Psoas muscle (tissue), 8 donors: ENCODE results near the gene SLC30A3. TPM values are rescaled to one million over a fixed set of nuclear protein-coding genes. Genes with fewer than 3 reads are reported as not detected.
A peak's percentile ranks its signal among the peaks of the same experiment; 100 is the strongest.

Experiments
- ATAC-seq, 4 donors: fragments of 200-7000 bp; cut with Tn5 transposase; one replicate each; pipeline ENCODE4 v1.9.1; 2020; ENCODE audit warnings: moderate library complexity in 3 of 4, mild to moderate bottlenecking in 2 of 4
- DNase-seq, 2 donors: peaks; one replicate each; pipeline ENCODE4 v3.0.0-alpha.2; 2020
- H3K27ac ChIP-seq: fragments of 200-600 bp; one replicate; pipeline ENCODE4 v1.8.0; 2022
- H3K27me3 ChIP-seq, 3 donors: fragments of 200-600 bp in 1 of 3; one replicate each; pipeline versions ENCODE4 v1.6.1 to v1.8.0; 2013 to 2022; ENCODE audit warnings: low read length in 2 of 3, mild to moderate bottlenecking in 2 of 3, moderate library complexity in 1 of 3; ENCODE audit not compliant: insufficient read depth in 3 of 3
- H3K36me3 ChIP-seq, 2 donors: fragments of 200-600 bp in 1 of 2; one replicate each; pipeline versions ENCODE4 v1.6.1 to v1.8.0; 2013 to 2022; ENCODE audit warnings: low read depth in 1 of 2, mild to moderate bottlenecking in 1 of 2, moderate library complexity in 1 of 2; ENCODE audit not compliant: insufficient read depth in 1 of 2
- H3K4me1 ChIP-seq: fragments of 200-600 bp; one replicate; pipeline ENCODE4 v1.8.0; 2022
- H3K4me3 ChIP-seq: fragments of 200-600 bp; one replicate; pipeline ENCODE4 v1.8.0; 2022; ENCODE audit warnings: mild to moderate bottlenecking
- H3K9me3 ChIP-seq: fragments of 200-600 bp; one replicate; pipeline ENCODE4 v1.8.0; 2022
- WGBS, 3 donors: extraction: QIAGEN DNeasy Blood & Tissue Kit; methylation state at CpG; one replicate each; pipeline versions ENCODE4 v1.1.6 to v1.1.7; 2013; 5-methylcytosine and 5-hydroxymethylcytosine counted together
- intact Hi-C, 2 donors: fragments of 100-400 bp; cut with DNase I; formaldehyde crosslinking; loops; one replicate each; pipeline versions ENCODE4 v1.11.0 to v1.14.2; 2022
- polyA plus RNA-seq, 3 donors: library from polyadenylated mRNA; stranded (reverse); fragments of 200-250 nt; gene quantifications; one replicate each; pipeline ENCODE4 v1.2.3, GENCODE V29; 2013
- total RNA-seq, 4 donors: library from RNA; stranded (reverse); fragmentation: NEBNext Ultra II Directional in 2 of 4; extraction: Animal tissue kit (Norgen Biotek cat#: 25700) in 2 of 4; gene quantifications; one replicate each; pipeline versions ENCODE4 v1.2.1 to v1.2.4, GENCODE V29; 2021 to 2023
- TF ChIP-seq, protein P1 (sequence below): fragments of 200-600 bp; IDR thresholded peaks from one replicate; pipeline ENCODE4 v1.8.0; 2022; ENCODE audit warnings: antibody characterized with exemption
- donor health status: healthy with polysubstance abuse.
- donor health status: DM: no; HTN: no; CAD: no; lungs with moderate emphysema.
- donor health status: Bipolar disorder and iron deficiency.
- donor health status: healthy.
- donor health status: DM: yes; HTN: yes; CAD: no.
- donor health status: DM: no; HTN: no; CAD: no.
- donor health status: DM: no; HTN: no; CAD: no.
- donor health status: DM: yes; HTN: yes; CAD: no.

Gene SLC30A3
- total and polyA plus RNA-seq, 7 donors: 0.03 to 0.92 (median 0.13) TPM; not detected in 1

DNA sequence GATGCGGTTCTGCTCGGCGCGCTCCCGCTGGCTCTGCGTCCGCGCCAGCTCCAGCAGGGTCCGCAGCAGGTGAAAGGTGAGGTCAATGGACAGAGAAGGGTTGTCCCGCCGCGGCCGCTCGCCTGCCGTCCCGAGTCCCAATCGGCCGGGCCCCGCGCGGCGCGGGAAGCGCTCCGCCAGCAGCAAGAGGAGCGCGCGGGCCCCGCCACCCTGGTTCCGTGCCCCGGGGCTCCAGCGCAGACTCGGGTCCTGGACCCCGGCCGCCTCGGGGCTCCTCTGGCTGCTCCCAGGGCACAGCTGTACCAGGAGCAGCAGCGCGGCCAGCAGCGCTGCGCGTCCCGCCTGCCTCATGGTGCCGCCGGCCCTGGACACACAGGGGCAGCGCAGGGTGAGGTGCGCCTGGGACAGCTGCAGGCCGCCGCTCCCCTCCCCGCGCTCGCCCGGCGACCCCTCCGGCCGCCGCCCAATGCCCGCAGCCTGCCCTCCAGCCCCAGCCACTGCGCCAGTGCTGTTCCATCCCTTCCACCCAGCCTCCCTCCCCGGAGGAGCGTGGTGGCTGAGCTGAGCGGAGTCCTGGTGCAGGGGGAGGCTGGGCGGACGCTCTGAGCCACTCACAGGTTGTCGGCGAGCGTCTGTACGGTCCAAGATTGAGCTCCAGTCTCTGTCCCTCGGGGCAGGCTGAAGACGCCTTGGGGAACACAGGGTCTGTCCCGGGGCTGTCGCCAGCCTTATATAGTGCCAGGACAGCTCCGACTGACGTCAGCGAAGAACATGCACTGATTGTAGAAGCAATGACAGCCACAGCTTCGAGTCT is 44.9 kb upstream of the SLC30A3 start:
- ATAC-seq: peak; percentile 4 to 9 (median 5)
- 25 to 30% (median 25%) methylated on average over 44 to 75 of the region's 75 CpGs for whole genome bisulfite sequencing, 3 donors
- no peaks in the 10 kb centered on the region for H3K27me3 ChIP-seq
- H3K27ac ChIP-seq: peak overlapping the region; percentile 53
- peaks cover 0 to 69% of the 10 kb centered on the region in 2 donors for H3K36me3 ChIP-seq
- H3K4me1 ChIP-seq: peaks cover 5% of the 10 kb centered on the region
- no peaks in the 10 kb centered on the region for H3K9me3 ChIP-seq
- DNase-seq: peak in 1 of 2 donors; percentile 66
- no peak overlapping the region for H3K4me3 ChIP-seq
- intact Hi-C loops: loop anchor here in 1 of 2 donors (10.0 kb wide), 1 partner anchor 333 kb away; the partner anchor contains the start of gene MAPRE3
- TF ChIP-seq, protein P1, sequence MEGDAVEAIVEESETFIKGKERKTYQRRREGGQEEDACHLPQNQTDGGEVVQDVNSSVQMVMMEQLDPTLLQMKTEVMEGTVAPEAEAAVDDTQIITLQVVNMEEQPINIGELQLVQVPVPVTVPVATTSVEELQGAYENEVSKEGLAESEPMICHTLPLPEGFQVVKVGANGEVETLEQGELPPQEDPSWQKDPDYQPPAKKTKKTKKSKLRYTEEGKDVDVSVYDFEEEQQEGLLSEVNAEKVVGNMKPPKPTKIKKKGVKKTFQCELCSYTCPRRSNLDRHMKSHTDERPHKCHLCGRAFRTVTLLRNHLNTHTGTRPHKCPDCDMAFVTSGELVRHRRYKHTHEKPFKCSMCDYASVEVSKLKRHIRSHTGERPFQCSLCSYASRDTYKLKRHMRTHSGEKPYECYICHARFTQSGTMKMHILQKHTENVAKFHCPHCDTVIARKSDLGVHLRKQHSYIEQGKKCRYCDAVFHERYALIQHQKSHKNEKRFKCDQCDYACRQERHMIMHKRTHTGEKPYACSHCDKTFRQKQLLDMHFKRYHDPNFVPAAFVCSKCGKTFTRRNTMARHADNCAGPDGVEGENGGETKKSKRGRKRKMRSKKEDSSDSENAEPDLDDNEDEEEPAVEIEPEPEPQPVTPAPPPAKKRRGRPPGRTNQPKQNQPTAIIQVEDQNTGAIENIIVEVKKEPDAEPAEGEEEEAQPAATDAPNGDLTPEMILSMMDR: no peak

DNA sequence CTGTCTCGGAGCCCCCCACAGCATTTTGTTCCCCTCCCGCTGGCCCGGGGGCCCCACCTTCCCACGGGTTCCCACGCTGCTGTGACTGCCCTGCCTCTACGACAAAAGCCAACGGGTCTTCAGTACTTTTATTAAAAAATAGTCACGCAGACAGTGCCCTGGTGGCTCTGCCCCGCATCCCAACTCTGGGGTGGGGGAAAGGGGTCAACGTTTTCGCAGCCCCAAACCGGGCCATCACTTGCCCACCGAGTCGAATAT is 44.4 kb upstream of the SLC30A3 start:
- WGBS, 3 donors: 23 to 34% (median 26%) methylated on average over 13 to 14 of the region's 14 CpGs
- Histone ChIP-seq H3K9me3 (no peaks in the 10 kb centered on the region), H3K36me3 (peaks cover 0 to 74% of the 10 kb centered on the region in 2 donors), H3K4me1 (peaks cover 10% of the 10 kb centered on the region), H3K27me3 (no peaks in the 10 kb centered on the region), H3K4me3 (peak overlapping the region; percentile 11), H3K27ac (peak overlapping the region; percentile 53)
- ATAC-seq (no peak), DNase-seq (no peak)
- intact Hi-C loops: loop anchor here in 1 of 2 donors (10.0 kb wide), 1 partner anchor 332 kb away; the partner anchor contains the start of gene MAPRE3
- TF ChIP-seq, protein P1: no peak

GRCh38 chr2:27306573-27307286 is 43.9 kb upstream of the SLC30A3 start:
- peaks cover 0 to 79% of the 10 kb centered on the region in 2 donors for H3K36me3 ChIP-seq
- no peaks in the 10 kb centered on the region for H3K9me3 ChIP-seq
- ATAC-seq: peak in 3 of 4 donors; percentile 1 to 4 (median 1)
- peak overlapping the region; percentile 11 for H3K4me3 ChIP-seq
- no peak for DNase-seq
- no peaks in the 10 kb centered on the region for H3K27me3 ChIP-seq
- TF ChIP-seq, protein P1: no peak
- peak overlapping the region; percentile 53 for H3K27ac ChIP-seq
- H3K4me1 ChIP-seq: peaks cover 15% of the 10 kb centered on the region
- 28 to 36% (median 29%) methylated on average over 48 to 51 of the region's 51 CpGs for WGBS, 3 donors
- intact Hi-C loops: loop anchor here in 1 of 2 donors (10.0 kb wide), 1 partner anchor 332 kb away; the partner anchor contains the start of gene MAPRE3

DNA sequence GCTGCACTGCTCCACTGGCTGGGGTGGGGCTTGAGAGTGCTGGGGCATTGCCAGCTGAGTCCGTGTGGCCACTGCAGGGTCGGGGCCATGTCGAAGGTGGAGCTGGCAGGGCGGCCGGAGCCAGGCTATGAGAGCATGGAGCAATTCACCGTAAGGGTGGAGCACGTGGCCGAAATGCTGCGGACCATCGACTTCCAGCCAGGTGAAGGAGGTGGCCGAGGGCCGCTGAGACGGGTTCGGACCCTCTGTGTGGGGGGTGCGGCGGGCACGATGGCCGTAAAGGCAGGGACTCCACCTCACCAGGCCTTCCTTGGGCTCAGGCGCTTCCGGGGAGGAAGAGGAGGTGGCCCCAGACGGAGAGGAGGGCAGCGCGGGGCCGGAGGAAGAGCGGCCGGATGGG is 43.3 kb upstream of the SLC30A3 start:
- ATAC-seq (peak in 1 of 4 donors; percentile 1), DNase-seq (no peak)
- H3K4me3 ChIP-seq: no peak overlapping the region
- 32 to 47% (median 40%) methylated on average over 19 to 26 of the region's 26 CpGs for WGBS, 3 donors
- no peaks in the 10 kb centered on the region for H3K27me3 ChIP-seq
- TF ChIP-seq, protein P1: no peak
- peak overlapping the region; percentile 46 for H3K27ac ChIP-seq
- H3K4me1 ChIP-seq: peaks cover 17% of the 10 kb centered on the region
- peaks cover 0 to 85% of the 10 kb centered on the region in 2 donors for H3K36me3 ChIP-seq
- no peaks in the 10 kb centered on the region for H3K9me3 ChIP-seq
- intact Hi-C loops: loop anchor here in 1 of 2 donors (10.0 kb wide), 1 partner anchor 331 kb away; the partner anchor contains the start of gene MAPRE3
